ENCODE results near the gene HABP2. TPM values are rescaled to one million over a fixed set of nuclear protein-coding genes. Genes with fewer than 3 reads are reported as not detected.

The HABP2 gene
- total RNA-seq, 1 donor from 2014 or later, result not detected

- no peak overlapping the region for H3K27ac ChIP-seq (ENCODE audit: low read depth, low read length)
- DNase-seq (ENCODE audit: low read depth), result peak; percentile 46
- FAIRE-seq, result peak; percentile 100
- H3K27me3 Mint-ChIP-seq (ENCODE audit: low read depth, unreplicated experiment), result peaks cover 22% of the 10 kb centered on the region
- H3K9ac ChIP-seq (ENCODE audit: low read length), result no peak overlapping the region
- no peaks in the 10 kb centered on the region for H3K36me3 Mint-ChIP-seq (ENCODE audit: low read depth, unreplicated experiment)
- no peak overlapping the region for H3K4me2 ChIP-seq (ENCODE audit: low read length)
- H3K9me3 Mint-ChIP-seq (ENCODE audit: unreplicated experiment), result no peaks in the 10 kb centered on the region
- TF ChIP-seq CTCF (IDR thresholded peaks at IDR 0.05; ENCODE audit: insufficient read depth, low read depth, low read length), result peak; percentile 99
- TF ChIP-seq EZH2 (IDR thresholded peaks at IDR 0.05; ENCODE audit: insufficient read depth, low read length), result no peak
- no peak overlapping the region for H2AFZ ChIP-seq (ENCODE audit: low read depth, low read length)
- H3K27ac Mint-ChIP-seq (ENCODE audit: unreplicated experiment), result no peak overlapping the region
- H3K9me3 ChIP-seq (ENCODE audit: insufficient read depth, low read depth, low read length), result no peaks in the 10 kb centered on the region
- no peaks in the 10 kb centered on the region for H3K79me2 ChIP-seq (ENCODE audit: insufficient read depth, low read length)
- no peak overlapping the region for H3K4me3 Mint-ChIP-seq (ENCODE audit: unreplicated experiment)
- H3K4me3 ChIP-seq (ENCODE audit: insufficient read depth, low read depth, low read length), result no peak overlapping the region
- H3K4me1 ChIP-seq (ENCODE audit: insufficient read depth, low read length), result no peaks in the 10 kb centered on the region
- no peaks in the 10 kb centered on the region for H3K36me3 ChIP-seq (ENCODE audit: insufficient read depth, low read length)
- peaks cover 9% of the 10 kb centered on the region for H3K4me1 Mint-ChIP-seq (ENCODE audit: low read depth, unreplicated experiment)
- no peaks in the 10 kb centered on the region for H4K20me1 ChIP-seq (ENCODE audit: insufficient read depth, low read length)
- H3K27me3 ChIP-seq (ENCODE audit: insufficient read depth, low read length), result peaks cover 4% of the 10 kb centered on the region
Observed at GRCh38 chr10:113520690-113521474, 32.0 kb upstream of the HABP2 start.

- Mint-ChIP-seq H3K4me3 (ENCODE audit: unreplicated experiment) (no peak overlapping the region), H3K4me1 (ENCODE audit: low read depth, unreplicated experiment) (peaks cover 9% of the 10 kb centered on the region), H3K36me3 (ENCODE audit: low read depth, unreplicated experiment) (no peaks in the 10 kb centered on the region), H3K9me3 (ENCODE audit: unreplicated experiment) (no peaks in the 10 kb centered on the region), H3K27me3 (ENCODE audit: low read depth, unreplicated experiment) (peaks cover 24% of the 10 kb centered on the region), H3K27ac (ENCODE audit: unreplicated experiment) (no peak overlapping the region)
- Histone ChIP-seq H3K9me3 (ENCODE audit: insufficient read depth, low read depth, low read length) (no peaks in the 10 kb centered on the region), H3K9ac (ENCODE audit: low read length) (no peak overlapping the region), H3K79me2 (ENCODE audit: insufficient read depth, low read length) (no peaks in the 10 kb centered on the region), H3K27ac (ENCODE audit: low read depth, low read length) (no peak overlapping the region), H3K4me3 (ENCODE audit: insufficient read depth, low read depth, low read length) (no peak overlapping the region), H4K20me1 (ENCODE audit: insufficient read depth, low read length) (no peaks in the 10 kb centered on the region), H3K27me3 (ENCODE audit: insufficient read depth, low read length) (peaks cover 4% of the 10 kb centered on the region), H3K36me3 (ENCODE audit: insufficient read depth, low read length) (no peaks in the 10 kb centered on the region), H2AFZ (ENCODE audit: low read depth, low read length) (no peak overlapping the region), H3K4me2 (ENCODE audit: low read length) (no peak overlapping the region), H3K4me1 (ENCODE audit: insufficient read depth, low read length) (no peaks in the 10 kb centered on the region)
- no peak for DNase-seq (ENCODE audit: low read depth)
- TF ChIP-seq EZH2 (IDR thresholded peaks at IDR 0.05; ENCODE audit: insufficient read depth, low read length) (no peak), CTCF (IDR thresholded peaks at IDR 0.05; ENCODE audit: insufficient read depth, low read depth, low read length) (no peak)
- FAIRE-seq, result no peak
Observed at GRCh38 chr10:113521475-113521795, 31.4 kb upstream of the HABP2 start.

GRCh38 chr10:113522460-113522859 is 30.4 kb upstream of the HABP2 start:
- no peak for FAIRE-seq
- no peaks in the 10 kb centered on the region for H3K36me3 Mint-ChIP-seq (ENCODE audit: low read depth, unreplicated experiment)
- no peak overlapping the region for H3K4me3 ChIP-seq (ENCODE audit: insufficient read depth, low read depth, low read length)
- peaks cover 9% of the 10 kb centered on the region for H3K4me1 Mint-ChIP-seq (ENCODE audit: low read depth, unreplicated experiment)
- no peaks in the 10 kb centered on the region for H4K20me1 ChIP-seq (ENCODE audit: insufficient read depth, low read length)
- H3K27ac Mint-ChIP-seq (ENCODE audit: unreplicated experiment), result no peak overlapping the region
- H3K27ac ChIP-seq (ENCODE audit: low read depth, low read length), result no peak overlapping the region
- no peaks in the 10 kb centered on the region for H3K4me1 ChIP-seq (ENCODE audit: insufficient read depth, low read length)
- no peak for TF ChIP-seq EZH2 (IDR thresholded peaks at IDR 0.05; ENCODE audit: insufficient read depth, low read length)
- TF ChIP-seq CTCF (IDR thresholded peaks at IDR 0.05; ENCODE audit: insufficient read depth, low read depth, low read length), result no peak
- peaks cover 29% of the 10 kb centered on the region for H3K27me3 Mint-ChIP-seq (ENCODE audit: low read depth, unreplicated experiment)
- H3K27me3 ChIP-seq (ENCODE audit: insufficient read depth, low read length), result peaks cover 2% of the 10 kb centered on the region
- H3K79me2 ChIP-seq (ENCODE audit: insufficient read depth, low read length), result no peaks in the 10 kb centered on the region
- H3K9me3 ChIP-seq (ENCODE audit: insufficient read depth, low read depth, low read length), result no peaks in the 10 kb centered on the region
- H3K9ac ChIP-seq (ENCODE audit: low read length), result no peak overlapping the region
- no peaks in the 10 kb centered on the region for H3K9me3 Mint-ChIP-seq (ENCODE audit: unreplicated experiment)
- H3K36me3 ChIP-seq (ENCODE audit: insufficient read depth, low read length), result no peaks in the 10 kb centered on the region
- no peak overlapping the region for H3K4me3 Mint-ChIP-seq (ENCODE audit: unreplicated experiment)
- no peak overlapping the region for H2AFZ ChIP-seq (ENCODE audit: low read depth, low read length)
- no peak for DNase-seq (ENCODE audit: low read depth)
- no peak overlapping the region for H3K4me2 ChIP-seq (ENCODE audit: low read length)

Measured in astrocyte (in vitro differentiated cells and primary cell).